Measurements from ENCODE around the gene CDK19.

The CDK19 gene

GRCh38 chr6:110650755-110651154, 164.5 kb downstream of the CDK19 start:
- 0 out of 2 replicates have a peak, but pooled peaks cover 4% of the 10 kb centered on the region for H3K4me1 ChIP-seq (ENCODE audit: low read length)
- no peak overlapping the region for H3K4me3 ChIP-seq (ENCODE audit: low read length)
- no peaks in the 10 kb centered on the region for H3F3A ChIP-seq (ENCODE audit: insufficient read depth, low read length)
- no peaks in the 10 kb centered on the region for H3K27me3 ChIP-seq (replicated peaks; ENCODE audit: insufficient read depth, low read length)
- no peaks in the 10 kb centered on the region for H4K20me1 ChIP-seq (ENCODE audit: insufficient read depth, low read length)
- H3K27ac ChIP-seq (ENCODE audit: low read length): no peak overlapping the region
- no peak for DNase-seq
- no peak overlapping the region for H3K9ac ChIP-seq (ENCODE audit: low read length)
- TF ChIP-seq EZH2 (optimal IDR thresholded peaks at IDR 0.05; ENCODE audit: low read depth, low read length) (no peak), EZH2phosphoT487 (IDR thresholded peaks at IDR 0.05; ENCODE audit: low read length) (no peak), CTCF (IDR thresholded peaks at IDR 0.05; ENCODE audit: low read length) (no peak)
- H3K79me2 ChIP-seq (ENCODE audit: low read length): no peaks in the 10 kb centered on the region
- no peak overlapping the region for H2AFZ ChIP-seq (ENCODE audit: low read length)
- no peaks in the 10 kb centered on the region for H3K9me2 ChIP-seq (replicated peaks; ENCODE audit: insufficient read depth, low read length)
- no peaks in the 10 kb centered on the region for H3K9me3 ChIP-seq (replicated peaks; ENCODE audit: insufficient read depth, low read length)
- no peaks in the 10 kb centered on the region for H3K36me3 ChIP-seq (replicated peaks; ENCODE audit: insufficient read depth, low read length)
- no peak overlapping the region for H3K4me2 ChIP-seq (ENCODE audit: low read depth, low read length)

DNA sequence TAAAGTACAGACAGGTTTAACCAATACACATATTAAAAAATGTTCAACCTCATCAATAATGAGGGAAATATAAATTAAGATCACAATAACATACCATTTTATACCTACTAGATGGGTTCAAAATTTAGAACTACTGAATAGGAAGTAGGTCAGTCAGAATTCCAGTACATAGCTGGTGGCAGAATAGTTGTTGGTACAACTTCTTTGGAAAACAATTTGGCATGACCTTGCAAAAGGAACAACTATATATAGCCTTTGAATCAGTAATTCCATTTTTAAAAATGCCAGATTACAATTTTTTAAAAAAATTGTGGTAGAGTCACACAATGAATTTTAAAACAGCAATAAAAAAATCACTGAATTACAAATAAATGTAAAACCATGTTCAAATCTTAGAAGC, 165.6 kb downstream of the CDK19 start:
- no peak overlapping the region for H3K27ac ChIP-seq (ENCODE audit: low read length)
- no peak overlapping the region for H3K4me2 ChIP-seq (ENCODE audit: low read depth, low read length)
- H3K4me1 ChIP-seq (ENCODE audit: low read length): 0 out of 2 replicates have a peak, but pooled peaks cover 4% of the 10 kb centered on the region
- TF ChIP-seq EZH2 (optimal IDR thresholded peaks at IDR 0.05; ENCODE audit: low read depth, low read length) (no peak), EZH2phosphoT487 (IDR thresholded peaks at IDR 0.05; ENCODE audit: low read length) (no peak), CTCF (IDR thresholded peaks at IDR 0.05; ENCODE audit: low read length) (no peak)
- no peaks in the 10 kb centered on the region for H3K9me3 ChIP-seq (replicated peaks; ENCODE audit: insufficient read depth, low read length)
- no peak overlapping the region for H3K4me3 ChIP-seq (ENCODE audit: low read length)
- H3K9ac ChIP-seq (ENCODE audit: low read length): no peak overlapping the region
- no peaks in the 10 kb centered on the region for H3K27me3 ChIP-seq (replicated peaks; ENCODE audit: insufficient read depth, low read length)
- no peak for DNase-seq
- H3F3A ChIP-seq (ENCODE audit: insufficient read depth, low read length): no peaks in the 10 kb centered on the region
- H2AFZ ChIP-seq (ENCODE audit: low read length): no peak overlapping the region
- H3K9me2 ChIP-seq (replicated peaks; ENCODE audit: insufficient read depth, low read length): no peaks in the 10 kb centered on the region
- no peaks in the 10 kb centered on the region for H4K20me1 ChIP-seq (ENCODE audit: insufficient read depth, low read length)
- no peaks in the 10 kb centered on the region for H3K79me2 ChIP-seq (ENCODE audit: low read length)
- H3K36me3 ChIP-seq (replicated peaks; ENCODE audit: insufficient read depth, low read length): no peaks in the 10 kb centered on the region

GRCh38 chr6:110646951-110647910, 168.0 kb downstream of the CDK19 start:
- no peak overlapping the region for H3K9ac ChIP-seq (ENCODE audit: low read length)
- no peaks in the 10 kb centered on the region for H3F3A ChIP-seq (ENCODE audit: insufficient read depth, low read length)
- TF ChIP-seq EZH2 (optimal IDR thresholded peaks at IDR 0.05; ENCODE audit: low read depth, low read length): no peak
- TF ChIP-seq CTCF (IDR thresholded peaks at IDR 0.05; ENCODE audit: low read length): peak; percentile 43
- H3K9me2 ChIP-seq (replicated peaks; ENCODE audit: insufficient read depth, low read length): no peaks in the 10 kb centered on the region
- H3K27me3 ChIP-seq (replicated peaks; ENCODE audit: insufficient read depth, low read length): no peaks in the 10 kb centered on the region
- no peak for DNase-seq
- no peaks in the 10 kb centered on the region for H3K9me3 ChIP-seq (replicated peaks; ENCODE audit: insufficient read depth, low read length)
- no peak overlapping the region for H2AFZ ChIP-seq (ENCODE audit: low read length)
- no peak overlapping the region for H3K4me2 ChIP-seq (ENCODE audit: low read depth, low read length)
- no peak overlapping the region for H3K4me3 ChIP-seq (ENCODE audit: low read length)
- H3K36me3 ChIP-seq (replicated peaks; ENCODE audit: insufficient read depth, low read length): no peaks in the 10 kb centered on the region
- no peak overlapping the region for H3K27ac ChIP-seq (ENCODE audit: low read length)
- H3K79me2 ChIP-seq (ENCODE audit: low read length): no peaks in the 10 kb centered on the region
- H4K20me1 ChIP-seq (ENCODE audit: insufficient read depth, low read length): no peaks in the 10 kb centered on the region
- H3K4me1 ChIP-seq (ENCODE audit: low read length): no peaks in the 10 kb centered on the region

Measured in MM.1S (cell line).